Parathyroid adenoma (tissue), 2 donors: ENCODE results near the gene GRAP2.

Experiments used
- H2AFZ ChIP-seq: fragments of 300-600 bp; sonication (generic); one replicate; pipeline ENCODE4 v1.7.0; 2017; ENCODE audit warnings: antibody characterized with exemption, mild to moderate bottlenecking
- H3K27ac ChIP-seq: fragments of 300-600 bp; sonication (generic); one replicate; pipeline ENCODE4 v1.7.0; 2017
- H3K27me3 ChIP-seq: fragments of 300-600 bp; sonication (generic); one replicate; pipeline ENCODE4 v1.7.0; 2017; ENCODE audit warnings: low read length; ENCODE audit not compliant: control insufficient read depth, insufficient read depth
- H3K36me3 ChIP-seq: fragments of 300-600 bp; sonication (generic); one replicate; pipeline ENCODE4 v1.7.0; 2017; ENCODE audit warnings: low read length; ENCODE audit not compliant: control insufficient read depth, insufficient read depth
- H3K4me1 ChIP-seq: fragments of 300-600 bp; sonication (generic); one replicate; pipeline ENCODE4 v1.7.0; 2017; ENCODE audit warnings: control low read depth
- H3K4me2 ChIP-seq: fragments of 300-600 bp; sonication (generic); one replicate; pipeline ENCODE4 v1.7.0; 2017; ENCODE audit warnings: low read length
- H3K4me3 ChIP-seq: fragments of 300-600 bp; sonication (generic); one replicate; pipeline ENCODE4 v1.7.0; 2017; ENCODE audit warnings: low read depth, low read length
- H3K79me2 ChIP-seq: fragments of 300-600 bp; sonication (generic); one replicate; pipeline ENCODE4 v1.7.0; 2017; ENCODE audit warnings: control low read depth
- H3K9ac ChIP-seq: fragments of 300-600 bp; sonication (generic); one replicate; pipeline ENCODE4 v1.7.0; 2017; ENCODE audit warnings: mild to moderate bottlenecking
- H3K9me3 ChIP-seq: fragments of 300-600 bp; sonication (generic); one replicate; pipeline ENCODE4 v1.7.0; 2017; ENCODE audit warnings: low read length; ENCODE audit not compliant: control insufficient read depth
- TF ChIP-seq, protein P1 (sequence below): fragments of 300-600 bp; sonication (generic); IDR thresholded peaks from one replicate; pipeline ENCODE4 v1.7.0; 2017; ENCODE audit warnings: antibody characterized with exemption, mild to moderate bottlenecking
- donor health status: primary hyperparathyroidism.

The GRAP2 gene

GRCh38 chr22:39900306-39901227 lies at the start of gene GRAP2:
Gene GRAP2, plus strand, starts transcription at chr22:39901084. Its CDS starts 46,023 bp downstream, at chr22:39947107.
- Histone ChIP-seq H3K27ac (no peak within 1 kb of the TSS), H2AFZ (no peak within 1 kb of the TSS), H3K36me3 (no peaks in the 10 kb centered on the region), H3K27me3 (no peaks in the 10 kb centered on the region), H3K4me3 (no peak within 1 kb of the TSS), H3K9me3 (no peaks in the 10 kb centered on the region), H3K4me1 (no peaks in the 10 kb centered on the region), H3K9ac (no peak within 1 kb of the TSS), H3K4me2 (no peak within 1 kb of the TSS), H3K79me2 (no peaks in the 10 kb centered on the region)
- TF ChIP-seq, protein P1, sequence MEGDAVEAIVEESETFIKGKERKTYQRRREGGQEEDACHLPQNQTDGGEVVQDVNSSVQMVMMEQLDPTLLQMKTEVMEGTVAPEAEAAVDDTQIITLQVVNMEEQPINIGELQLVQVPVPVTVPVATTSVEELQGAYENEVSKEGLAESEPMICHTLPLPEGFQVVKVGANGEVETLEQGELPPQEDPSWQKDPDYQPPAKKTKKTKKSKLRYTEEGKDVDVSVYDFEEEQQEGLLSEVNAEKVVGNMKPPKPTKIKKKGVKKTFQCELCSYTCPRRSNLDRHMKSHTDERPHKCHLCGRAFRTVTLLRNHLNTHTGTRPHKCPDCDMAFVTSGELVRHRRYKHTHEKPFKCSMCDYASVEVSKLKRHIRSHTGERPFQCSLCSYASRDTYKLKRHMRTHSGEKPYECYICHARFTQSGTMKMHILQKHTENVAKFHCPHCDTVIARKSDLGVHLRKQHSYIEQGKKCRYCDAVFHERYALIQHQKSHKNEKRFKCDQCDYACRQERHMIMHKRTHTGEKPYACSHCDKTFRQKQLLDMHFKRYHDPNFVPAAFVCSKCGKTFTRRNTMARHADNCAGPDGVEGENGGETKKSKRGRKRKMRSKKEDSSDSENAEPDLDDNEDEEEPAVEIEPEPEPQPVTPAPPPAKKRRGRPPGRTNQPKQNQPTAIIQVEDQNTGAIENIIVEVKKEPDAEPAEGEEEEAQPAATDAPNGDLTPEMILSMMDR = no peak

DNA sequence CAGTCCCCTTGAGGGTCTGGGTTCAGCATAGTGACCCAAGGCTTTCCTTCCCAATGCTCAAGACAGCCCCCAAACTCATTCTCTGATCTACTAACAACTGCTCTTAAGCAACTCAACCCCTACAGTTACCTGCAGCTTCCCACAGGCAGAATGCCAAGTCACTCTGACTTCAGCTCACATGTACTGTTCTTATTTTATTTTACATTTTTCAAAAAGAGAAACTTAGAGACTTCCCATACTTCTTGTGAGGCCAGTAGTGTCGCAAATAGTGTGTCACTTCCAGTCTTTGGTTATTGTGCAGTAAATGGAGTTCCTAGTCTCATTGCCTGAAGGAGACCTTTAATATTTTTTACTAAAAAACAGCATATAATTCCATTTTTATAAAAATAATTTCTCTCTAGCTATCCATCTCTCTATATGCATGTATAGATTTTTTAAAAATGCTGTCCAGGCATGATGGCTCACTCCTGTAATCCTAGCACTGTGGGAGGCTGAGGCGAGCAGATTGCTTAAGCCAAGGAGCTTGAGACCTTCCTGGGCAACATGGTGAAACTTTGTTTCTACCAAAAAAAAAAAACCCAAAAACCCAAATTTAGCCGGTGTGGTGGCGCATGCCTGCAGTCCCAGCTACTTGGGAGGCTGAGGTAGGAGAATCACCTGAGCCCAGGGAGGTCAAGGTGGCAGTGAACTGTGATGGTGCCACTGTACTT lies 49.1 kb upstream of the GRAP2 start:
- H3K9ac ChIP-seq = no peak overlapping the region
- no peaks in the 10 kb centered on the region for H3K36me3 ChIP-seq
- no peak overlapping the region for H3K27ac ChIP-seq
- no peaks in the 10 kb centered on the region for H3K27me3 ChIP-seq
- no peak overlapping the region for H3K4me2 ChIP-seq
- H2AFZ ChIP-seq = no peak overlapping the region
- H3K4me1 ChIP-seq = no peaks in the 10 kb centered on the region
- no peaks in the 10 kb centered on the region for H3K79me2 ChIP-seq
- TF ChIP-seq, protein P1 = no peak
- no peak overlapping the region for H3K4me3 ChIP-seq
- H3K9me3 ChIP-seq = no peaks in the 10 kb centered on the region

DNA sequence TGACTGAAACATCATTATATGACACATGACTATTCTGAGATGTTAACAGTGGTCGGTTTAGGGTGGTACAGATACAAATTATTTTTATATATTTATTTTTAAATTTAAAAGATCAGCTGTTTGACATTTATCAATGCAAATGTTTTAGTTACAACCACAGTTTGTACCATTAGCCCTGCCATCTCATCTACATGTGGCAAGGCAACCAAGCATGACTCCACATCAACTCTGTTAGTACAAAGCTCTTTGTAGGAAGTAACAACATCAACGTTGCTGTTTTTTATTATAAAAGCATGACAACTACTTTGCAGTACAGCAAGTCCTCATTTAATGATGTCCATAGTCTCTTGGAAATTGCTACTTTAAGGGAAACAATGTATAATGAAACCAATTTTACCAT lies 48.1 kb upstream of the GRAP2 start:
- TF ChIP-seq, protein P1 = no peak
- Histone ChIP-seq H3K4me3 (no peak overlapping the region), H3K9ac (no peak overlapping the region), H3K27me3 (no peaks in the 10 kb centered on the region), H3K4me1 (no peaks in the 10 kb centered on the region), H3K4me2 (no peak overlapping the region), H3K36me3 (no peaks in the 10 kb centered on the region), H3K79me2 (no peaks in the 10 kb centered on the region), H3K27ac (no peak overlapping the region), H2AFZ (no peak overlapping the region), H3K9me3 (no peaks in the 10 kb centered on the region)

DNA sequence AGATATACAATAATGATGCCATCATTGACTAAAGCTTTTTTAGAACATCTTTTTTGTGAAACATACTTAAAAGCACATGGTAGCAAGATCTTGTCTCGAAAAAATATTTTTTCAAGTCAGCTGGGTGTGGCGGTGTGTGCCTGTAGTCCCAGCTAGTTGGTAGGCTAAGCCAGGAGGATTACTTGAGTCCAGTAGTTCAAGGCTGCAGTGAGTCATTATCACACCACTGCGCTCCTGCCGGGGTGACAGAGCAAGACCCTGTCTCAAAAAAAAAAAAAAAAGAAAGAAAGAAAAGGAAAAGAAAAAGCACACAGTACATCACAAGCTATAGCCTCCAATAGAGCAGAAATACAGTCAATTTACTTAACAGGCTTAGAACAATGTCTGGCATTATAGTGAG lies 44.3 kb upstream of the GRAP2 start:
- H3K9ac ChIP-seq = no peak overlapping the region
- H3K4me1 ChIP-seq = no peaks in the 10 kb centered on the region
- H3K9me3 ChIP-seq = no peaks in the 10 kb centered on the region
- no peaks in the 10 kb centered on the region for H3K27me3 ChIP-seq
- TF ChIP-seq, protein P1 = no peak
- H3K79me2 ChIP-seq = no peaks in the 10 kb centered on the region
- H3K4me3 ChIP-seq = no peak overlapping the region
- no peak overlapping the region for H3K4me2 ChIP-seq
- H2AFZ ChIP-seq = no peak overlapping the region
- no peak overlapping the region for H3K27ac ChIP-seq
- H3K36me3 ChIP-seq = no peaks in the 10 kb centered on the region
